ENCODE measurements around the gene SPATA9. TPM values are rescaled to one million over a fixed set of nuclear protein-coding genes. Genes with fewer than 3 reads are reported as not detected.
A peak's percentile ranks its signal among the peaks of the same experiment; 100 is the strongest.

Gene SPATA9
- polyA plus RNA-seq, 1 of the 3 experiments (the other 2 are of a cell fraction) = 0.07 TPM

DNA sequence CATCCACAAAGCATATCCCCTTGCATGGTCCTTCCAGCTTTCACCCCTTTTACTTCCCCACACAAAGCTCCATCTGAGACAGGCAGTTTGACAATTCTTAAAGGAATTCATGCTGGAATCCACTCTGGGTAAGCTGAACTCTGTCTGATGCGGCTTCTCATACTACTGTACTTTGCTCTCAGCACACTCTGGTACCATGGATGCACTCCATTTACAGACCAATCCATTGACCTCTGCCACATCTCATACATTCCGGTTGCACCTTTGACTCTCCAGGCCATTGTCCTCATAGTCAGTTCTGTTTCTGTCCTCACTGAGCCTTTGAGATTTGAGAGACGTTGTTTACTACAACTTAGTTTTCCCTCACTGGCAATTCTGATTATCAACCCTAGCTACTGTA, 12.2 kb downstream of the SPATA9 start:
- peaks cover 25% of the 10 kb centered on the region for H3F3A ChIP-seq (replicated peaks; ENCODE audit: insufficient read depth)
- H3K9me2 ChIP-seq = no peaks in the 10 kb centered on the region; the same call in 1 of the 2 replicates
- H3K27ac ChIP-seq (ENCODE audit: low read depth in 2 of 2, low read length in 1 of 2) = peak overlapping the region in 1 of 2 experiments; percentile 71; a peak in 2 of 4 replicates
- H3K36me3 ChIP-seq (replicated peaks in 1 of 2; ENCODE audit: control insufficient read depth in 1 of 2, insufficient read depth in 2 of 2, low read length in 1 of 2) = no peaks in the 10 kb centered on the region
- 98% methylated on average over 3 of the region's 3 CpGs for WGBS (ENCODE audit: low lambda C conversion rate)
- H3K27me3 ChIP-seq (ENCODE audit: insufficient read depth) = no peaks in the 10 kb centered on the region
- TF ChIP-seq SMC3 (IDR thresholded peaks at IDR 0.05; ENCODE audit: low read depth, low read length) (no peak), RCOR1 (IDR thresholded peaks at IDR 0.05; ENCODE audit: low read length) (no peak), JUND (IDR thresholded peaks at IDR 0.05) (no peak), TAF1 (IDR thresholded peaks at IDR 0.05; ENCODE audit: borderline replicate concordance, low read depth, low read length) (no peak), RXRA (IDR thresholded peaks at IDR 0.05; ENCODE audit: borderline replicate concordance, low read depth) (no peak), ELF1 (IDR thresholded peaks at IDR 0.05) (no peak), RAD21 (IDR thresholded peaks at IDR 0.05; ENCODE audit: low read length) (no peak), POLR2AphosphoS5 (IDR thresholded peaks at IDR 0.05; ENCODE audit: low read depth, low read length) (no peak), MEF2A (IDR thresholded peaks at IDR 0.05; ENCODE audit: borderline replicate concordance, low read depth) (no peak), MXI1 (IDR thresholded peaks at IDR 0.05; ENCODE audit: low read depth, low read length) (no peak), GABPA (IDR thresholded peaks at IDR 0.05; ENCODE audit: low read depth) (no peak)
- TF ChIP-seq, protein P1, sequence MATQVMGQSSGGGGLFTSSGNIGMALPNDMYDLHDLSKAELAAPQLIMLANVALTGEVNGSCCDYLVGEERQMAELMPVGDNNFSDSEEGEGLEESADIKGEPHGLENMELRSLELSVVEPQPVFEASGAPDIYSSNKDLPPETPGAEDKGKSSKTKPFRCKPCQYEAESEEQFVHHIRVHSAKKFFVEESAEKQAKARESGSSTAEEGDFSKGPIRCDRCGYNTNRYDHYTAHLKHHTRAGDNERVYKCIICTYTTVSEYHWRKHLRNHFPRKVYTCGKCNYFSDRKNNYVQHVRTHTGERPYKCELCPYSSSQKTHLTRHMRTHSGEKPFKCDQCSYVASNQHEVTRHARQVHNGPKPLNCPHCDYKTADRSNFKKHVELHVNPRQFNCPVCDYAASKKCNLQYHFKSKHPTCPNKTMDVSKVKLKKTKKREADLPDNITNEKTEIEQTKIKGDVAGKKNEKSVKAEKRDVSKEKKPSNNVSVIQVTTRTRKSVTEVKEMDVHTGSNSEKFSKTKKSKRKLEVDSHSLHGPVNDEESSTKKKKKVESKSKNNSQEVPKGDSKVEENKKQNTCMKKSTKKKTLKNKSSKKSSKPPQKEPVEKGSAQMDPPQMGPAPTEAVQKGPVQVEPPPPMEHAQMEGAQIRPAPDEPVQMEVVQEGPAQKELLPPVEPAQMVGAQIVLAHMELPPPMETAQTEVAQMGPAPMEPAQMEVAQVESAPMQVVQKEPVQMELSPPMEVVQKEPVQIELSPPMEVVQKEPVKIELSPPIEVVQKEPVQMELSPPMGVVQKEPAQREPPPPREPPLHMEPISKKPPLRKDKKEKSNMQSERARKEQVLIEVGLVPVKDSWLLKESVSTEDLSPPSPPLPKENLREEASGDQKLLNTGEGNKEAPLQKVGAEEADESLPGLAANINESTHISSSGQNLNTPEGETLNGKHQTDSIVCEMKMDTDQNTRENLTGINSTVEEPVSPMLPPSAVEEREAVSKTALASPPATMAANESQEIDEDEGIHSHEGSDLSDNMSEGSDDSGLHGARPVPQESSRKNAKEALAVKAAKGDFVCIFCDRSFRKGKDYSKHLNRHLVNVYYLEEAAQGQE (IDR thresholded peaks at IDR 0.05; ENCODE audit: low read depth, low read length) = no peak
- TF ChIP-seq, protein P2, sequence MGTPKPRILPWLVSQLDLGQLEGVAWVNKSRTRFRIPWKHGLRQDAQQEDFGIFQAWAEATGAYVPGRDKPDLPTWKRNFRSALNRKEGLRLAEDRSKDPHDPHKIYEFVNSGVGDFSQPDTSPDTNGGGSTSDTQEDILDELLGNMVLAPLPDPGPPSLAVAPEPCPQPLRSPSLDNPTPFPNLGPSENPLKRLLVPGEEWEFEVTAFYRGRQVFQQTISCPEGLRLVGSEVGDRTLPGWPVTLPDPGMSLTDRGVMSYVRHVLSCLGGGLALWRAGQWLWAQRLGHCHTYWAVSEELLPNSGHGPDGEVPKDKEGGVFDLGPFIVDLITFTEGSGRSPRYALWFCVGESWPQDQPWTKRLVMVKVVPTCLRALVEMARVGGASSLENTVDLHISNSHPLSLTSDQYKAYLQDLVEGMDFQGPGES (IDR thresholded peaks at IDR 0.05; ENCODE audit: low read depth, low read length) = no peak
- TF ChIP-seq, protein P3, sequence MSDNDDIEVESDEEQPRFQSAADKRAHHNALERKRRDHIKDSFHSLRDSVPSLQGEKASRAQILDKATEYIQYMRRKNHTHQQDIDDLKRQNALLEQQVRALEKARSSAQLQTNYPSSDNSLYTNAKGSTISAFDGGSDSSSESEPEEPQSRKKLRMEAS (IDR thresholded peaks at IDR 0.05; ENCODE audit: low read depth) = no peak
- TF ChIP-seq, protein P4, sequence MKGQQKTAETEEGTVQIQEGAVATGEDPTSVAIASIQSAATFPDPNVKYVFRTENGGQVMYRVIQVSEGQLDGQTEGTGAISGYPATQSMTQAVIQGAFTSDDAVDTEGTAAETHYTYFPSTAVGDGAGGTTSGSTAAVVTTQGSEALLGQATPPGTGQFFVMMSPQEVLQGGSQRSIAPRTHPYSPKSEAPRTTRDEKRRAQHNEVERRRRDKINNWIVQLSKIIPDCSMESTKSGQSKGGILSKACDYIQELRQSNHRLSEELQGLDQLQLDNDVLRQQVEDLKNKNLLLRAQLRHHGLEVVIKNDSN (IDR thresholded peaks at IDR 0.05; ENCODE audit: borderline replicate concordance, low read depth) = no peak
- no peak overlapping the region for H2AFZ ChIP-seq (ENCODE audit: low read depth)
- H3K4me1 ChIP-seq (ENCODE audit: control insufficient read depth in 1 of 2, insufficient read depth in 2 of 2, low read depth in 1 of 2, low read length in 1 of 2) = peaks cover 7 to 24% of the 10 kb centered on the region in 2 experiments
- CTCF ChIA-PET = interaction anchor here (0.8 to 1.2 kb wide), 4 partner anchors 19 to 114 kb away, joined by 3 read pairs; partner anchors contain the start of gene RFESD
- POLR2A ChIA-PET = interaction anchor here (0.9 to 1.6 kb wide), 2 partner anchors 24 to 57 kb away, joined by 3 to 4 read pairs; partner anchors contain the start of gene RFESD
- no peak overlapping the region for H3K4me3 ChIP-seq (ENCODE audit: low read depth in 2 of 2, low read length in 1 of 2)
- H3K4me2 ChIP-seq = peak overlapping the region; percentile 64
- H3K9me3 ChIP-seq = no peaks in the 10 kb centered on the region
- no peaks in the 10 kb centered on the region for H3K79me2 ChIP-seq (ENCODE audit: insufficient read depth)
- no peaks in the 10 kb centered on the region for H4K20me1 ChIP-seq (ENCODE audit: insufficient read depth)
- no peak for DNase-seq
- no peak overlapping the region for H3K9ac ChIP-seq
